Breast epithelium (tissue), 3 donors: ENCODE data around the gene PRRC2C.

ENCODE experiments used
- POLR2A ChIP-seq: fragments of 450-650 bp; IDR thresholded peaks from one replicate; pipeline ENCODE4 v1.6.1; 2016; ENCODE audit warnings: antibody characterized with exemption, mild to moderate bottlenecking, moderate library complexity
- TF ChIP-seq, protein P1 (sequence below), 3 donors: fragments of 450-650 bp; IDR thresholded peaks; one replicate each; pipeline ENCODE4 v1.5.1; 2016 to 2017; ENCODE audit warnings: antibody characterized with exemption in 3 of 3, mild to moderate bottlenecking in 3 of 3, moderate library complexity in 3 of 3

DNA sequence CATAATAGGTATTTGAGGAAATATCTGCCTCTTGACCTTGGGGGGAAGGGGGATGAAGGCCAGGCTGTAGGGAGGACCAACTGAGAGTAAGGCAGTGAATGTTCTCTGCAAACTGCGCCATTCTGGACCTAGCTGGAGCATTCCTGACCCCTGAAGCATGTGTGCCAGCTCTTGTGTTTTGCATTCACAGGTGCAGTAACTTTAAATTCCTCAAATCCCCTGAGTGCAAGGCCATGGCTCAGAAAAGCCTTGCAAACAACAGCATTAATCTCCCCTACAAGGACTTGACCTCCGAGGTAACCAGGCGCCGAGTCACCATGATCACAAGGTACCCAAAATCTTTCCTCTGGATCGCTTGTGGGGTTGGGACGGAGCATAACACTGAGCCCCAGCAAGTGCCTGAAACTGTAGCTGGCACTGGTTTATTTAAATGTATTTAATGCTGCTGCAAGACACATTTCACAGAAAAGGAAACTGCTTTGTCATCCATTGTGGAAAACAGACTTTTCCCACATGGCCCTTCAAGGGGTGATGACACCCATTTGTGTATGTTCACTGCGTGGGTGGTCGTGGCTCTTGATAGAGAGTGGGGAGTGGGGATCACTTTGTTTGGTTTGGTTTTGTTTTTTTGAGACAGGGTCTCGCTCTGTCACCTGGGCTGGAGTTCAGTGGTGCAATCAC, 138.5 kb downstream of the PRRC2C start:
- TF ChIP-seq, protein P1, sequence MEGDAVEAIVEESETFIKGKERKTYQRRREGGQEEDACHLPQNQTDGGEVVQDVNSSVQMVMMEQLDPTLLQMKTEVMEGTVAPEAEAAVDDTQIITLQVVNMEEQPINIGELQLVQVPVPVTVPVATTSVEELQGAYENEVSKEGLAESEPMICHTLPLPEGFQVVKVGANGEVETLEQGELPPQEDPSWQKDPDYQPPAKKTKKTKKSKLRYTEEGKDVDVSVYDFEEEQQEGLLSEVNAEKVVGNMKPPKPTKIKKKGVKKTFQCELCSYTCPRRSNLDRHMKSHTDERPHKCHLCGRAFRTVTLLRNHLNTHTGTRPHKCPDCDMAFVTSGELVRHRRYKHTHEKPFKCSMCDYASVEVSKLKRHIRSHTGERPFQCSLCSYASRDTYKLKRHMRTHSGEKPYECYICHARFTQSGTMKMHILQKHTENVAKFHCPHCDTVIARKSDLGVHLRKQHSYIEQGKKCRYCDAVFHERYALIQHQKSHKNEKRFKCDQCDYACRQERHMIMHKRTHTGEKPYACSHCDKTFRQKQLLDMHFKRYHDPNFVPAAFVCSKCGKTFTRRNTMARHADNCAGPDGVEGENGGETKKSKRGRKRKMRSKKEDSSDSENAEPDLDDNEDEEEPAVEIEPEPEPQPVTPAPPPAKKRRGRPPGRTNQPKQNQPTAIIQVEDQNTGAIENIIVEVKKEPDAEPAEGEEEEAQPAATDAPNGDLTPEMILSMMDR (IDR thresholded peaks at IDR 0.05) = no peak
- no peak for TF ChIP-seq POLR2A
